Glutamatergic neuron (in vitro differentiated cells): ENCODE results near the gene CYSTM1. TPM values are rescaled to one million over a fixed set of nuclear protein-coding genes. Genes with fewer than 3 reads are reported as not detected.
"Not testable (repeated sequence)": the region's sequence is repeated elsewhere in the genome, so short reads cannot be mapped to it uniquely, and the experiment has no call there.

Experiments
- DNase-seq: peaks from one replicate; pipeline ENCODE4 v3.0.0; 2022
- H3K27ac Mint-ChIP-seq: one replicate; pipeline ENCODE4 v1.8.0; 2020; ENCODE audit warnings: mild to moderate bottlenecking, mixed read lengths, inconsistent platforms; ENCODE audit not compliant: unreplicated experiment
- H3K27me3 Mint-ChIP-seq: one replicate; pipeline ENCODE4 v1.8.0; 2020; ENCODE audit warnings: mild to moderate bottlenecking, moderate library complexity, mixed read lengths, inconsistent platforms; ENCODE audit not compliant: unreplicated experiment
- H3K36me3 Mint-ChIP-seq: one replicate; pipeline ENCODE4 v1.8.0; 2020; ENCODE audit warnings: mild to moderate bottlenecking, mixed read lengths, inconsistent platforms; ENCODE audit not compliant: unreplicated experiment
- H3K4me1 Mint-ChIP-seq: one replicate; pipeline ENCODE4 v1.8.0; 2020; ENCODE audit warnings: mild to moderate bottlenecking, low read depth, mixed read lengths, inconsistent platforms; ENCODE audit not compliant: unreplicated experiment
- H3K4me3 Mint-ChIP-seq: one replicate; pipeline ENCODE4 v1.8.0; 2020; ENCODE audit warnings: mild to moderate bottlenecking, mixed read lengths, inconsistent platforms; ENCODE audit not compliant: unreplicated experiment
- H3K9me3 Mint-ChIP-seq: one replicate; pipeline ENCODE4 v1.8.0; 2020; ENCODE audit warnings: mild to moderate bottlenecking, moderate library complexity, mixed read lengths, inconsistent platforms; ENCODE audit not compliant: unreplicated experiment
- total RNA-seq: library from RNA; stranded (reverse); fragmentation: NEBNext Ultra II Directional; extraction: Animal tissue kit (Norgen Biotek cat#: 25700); gene quantifications from one replicate; pipeline ENCODE4 v1.2.1, GENCODE V29; 2021; ENCODE audit not compliant: unreplicated experiment
- TF ChIP-seq, protein P1 (sequence below): fragments of 200-600 bp; sonication (generic); IDR thresholded peaks from one replicate; pipeline ENCODE4 v1.5.0; 2021; ENCODE audit not compliant: partially characterized antibody, unreplicated experiment

CYSTM1 gene
- total RNA-seq, 1 donor from 2014 or later, result 37.4 TPM

DNA sequence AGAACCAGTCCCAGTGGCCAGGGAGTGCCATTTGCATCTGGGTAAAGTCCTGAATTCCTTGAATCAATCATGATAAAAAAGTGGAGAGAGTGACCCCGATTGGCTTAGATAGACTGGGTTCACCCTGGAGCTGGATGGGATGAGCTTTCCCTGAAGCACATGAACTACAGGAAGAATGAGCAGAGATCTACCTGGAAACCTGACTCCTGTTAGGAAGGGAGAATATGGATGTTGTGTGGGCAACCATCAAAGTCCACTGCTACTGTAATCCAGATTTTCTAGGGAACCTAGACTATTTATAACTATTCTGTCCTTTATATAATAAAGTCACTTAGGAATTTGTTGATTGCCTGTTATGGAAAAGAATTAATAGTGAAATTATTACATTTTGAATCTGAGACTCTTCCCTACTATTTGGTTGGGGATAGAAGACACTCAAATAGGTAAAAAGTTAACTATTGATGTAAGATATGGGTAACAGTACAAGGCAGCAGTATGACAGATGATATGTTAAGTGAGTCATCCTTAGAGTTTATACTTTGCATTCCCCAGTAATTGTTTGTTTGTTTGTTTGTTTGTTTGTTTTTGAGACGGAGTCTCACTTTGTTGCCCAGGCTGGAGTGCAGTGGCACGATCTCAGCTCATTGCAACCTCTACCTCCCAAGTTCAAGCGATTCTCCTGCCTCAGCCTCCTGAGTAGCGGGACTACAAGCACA lies 17.9 kb downstream of the CYSTM1 start:
- Mint-ChIP-seq H3K9me3 (peaks cover 2% of the 10 kb centered on the region), H3K4me3 (no peak overlapping the region), H3K27ac (no peak overlapping the region), H3K4me1 (peaks cover 6% of the 10 kb centered on the region), H3K36me3 (peaks cover 4% of the 10 kb centered on the region), H3K27me3 (peaks cover 2% of the 10 kb centered on the region)
- no peak for DNase-seq
- TF ChIP-seq, protein P1, sequence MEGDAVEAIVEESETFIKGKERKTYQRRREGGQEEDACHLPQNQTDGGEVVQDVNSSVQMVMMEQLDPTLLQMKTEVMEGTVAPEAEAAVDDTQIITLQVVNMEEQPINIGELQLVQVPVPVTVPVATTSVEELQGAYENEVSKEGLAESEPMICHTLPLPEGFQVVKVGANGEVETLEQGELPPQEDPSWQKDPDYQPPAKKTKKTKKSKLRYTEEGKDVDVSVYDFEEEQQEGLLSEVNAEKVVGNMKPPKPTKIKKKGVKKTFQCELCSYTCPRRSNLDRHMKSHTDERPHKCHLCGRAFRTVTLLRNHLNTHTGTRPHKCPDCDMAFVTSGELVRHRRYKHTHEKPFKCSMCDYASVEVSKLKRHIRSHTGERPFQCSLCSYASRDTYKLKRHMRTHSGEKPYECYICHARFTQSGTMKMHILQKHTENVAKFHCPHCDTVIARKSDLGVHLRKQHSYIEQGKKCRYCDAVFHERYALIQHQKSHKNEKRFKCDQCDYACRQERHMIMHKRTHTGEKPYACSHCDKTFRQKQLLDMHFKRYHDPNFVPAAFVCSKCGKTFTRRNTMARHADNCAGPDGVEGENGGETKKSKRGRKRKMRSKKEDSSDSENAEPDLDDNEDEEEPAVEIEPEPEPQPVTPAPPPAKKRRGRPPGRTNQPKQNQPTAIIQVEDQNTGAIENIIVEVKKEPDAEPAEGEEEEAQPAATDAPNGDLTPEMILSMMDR, result no peak

DNA sequence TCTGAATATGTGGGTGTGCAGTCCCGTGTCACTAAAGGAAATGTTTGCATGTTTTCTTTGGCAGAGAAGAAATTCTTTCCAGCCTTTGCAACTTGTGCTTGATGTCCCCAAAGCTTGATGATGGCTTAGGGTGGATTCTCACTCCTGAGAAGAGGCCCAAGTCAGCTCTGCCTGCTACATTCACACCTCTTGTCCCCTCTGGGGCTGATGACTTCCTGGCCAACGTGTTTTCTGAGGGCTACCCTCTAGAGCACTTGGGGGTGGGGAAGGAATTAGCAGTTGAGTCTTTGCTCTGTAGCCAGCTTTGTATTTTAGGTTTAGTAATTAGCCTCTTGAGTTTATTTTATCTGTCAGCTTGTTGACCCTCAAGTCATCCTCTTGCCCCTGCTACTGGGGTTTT lies 19.7 kb downstream of the CYSTM1 start:
- H3K9me3 Mint-ChIP-seq, result peaks cover 2% of the 10 kb centered on the region
- H3K27me3 Mint-ChIP-seq, result peaks cover 4% of the 10 kb centered on the region
- H3K27ac Mint-ChIP-seq, result no peak overlapping the region
- H3K4me1 Mint-ChIP-seq, result peaks cover 6% of the 10 kb centered on the region
- TF ChIP-seq, protein P1, result no peak
- peaks cover 4% of the 10 kb centered on the region for H3K36me3 Mint-ChIP-seq
- H3K4me3 Mint-ChIP-seq, result no peak overlapping the region
- DNase-seq, result no peak

DNA sequence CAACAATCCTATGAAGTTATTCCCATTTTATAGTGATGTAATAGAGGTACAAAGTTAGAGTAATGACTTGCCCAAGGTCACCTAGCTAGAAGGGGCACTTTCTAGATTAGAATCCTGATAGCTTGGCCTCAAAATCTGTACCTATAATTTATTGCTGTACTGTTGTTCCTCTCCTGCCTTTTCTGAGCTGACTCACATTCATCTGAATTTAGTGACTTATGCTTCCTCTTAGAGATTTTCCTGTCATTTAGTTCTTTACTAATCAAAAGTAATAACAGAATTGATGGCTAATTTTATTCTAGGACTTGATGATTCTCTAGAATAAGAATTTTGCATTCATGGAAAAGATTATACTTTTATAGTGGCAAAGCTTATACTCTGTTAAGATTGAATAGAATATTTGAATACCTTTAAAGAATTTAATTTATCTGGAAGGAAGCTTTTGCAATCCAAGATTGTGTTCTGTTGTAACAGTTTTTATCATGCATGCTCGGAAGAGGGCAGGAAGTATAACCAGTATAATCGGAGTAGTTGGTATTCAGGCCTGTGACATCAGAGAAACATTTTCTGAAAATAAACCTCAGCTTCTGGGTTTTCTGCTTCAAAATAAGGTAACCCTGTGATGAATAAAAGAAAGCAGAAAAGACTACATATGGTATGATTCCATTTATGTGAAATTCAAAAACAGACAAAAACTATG lies 21.3 kb downstream of the CYSTM1 start:
- peaks cover 4% of the 10 kb centered on the region for H3K36me3 Mint-ChIP-seq
- H3K4me1 Mint-ChIP-seq, result peaks cover 3% of the 10 kb centered on the region
- TF ChIP-seq, protein P1, result no peak
- H3K27ac Mint-ChIP-seq, result no peak overlapping the region
- H3K4me3 Mint-ChIP-seq, result no peak overlapping the region
- peaks cover 2% of the 10 kb centered on the region for H3K9me3 Mint-ChIP-seq
- peaks cover 4% of the 10 kb centered on the region for H3K27me3 Mint-ChIP-seq
- DNase-seq, result no peak

DNA sequence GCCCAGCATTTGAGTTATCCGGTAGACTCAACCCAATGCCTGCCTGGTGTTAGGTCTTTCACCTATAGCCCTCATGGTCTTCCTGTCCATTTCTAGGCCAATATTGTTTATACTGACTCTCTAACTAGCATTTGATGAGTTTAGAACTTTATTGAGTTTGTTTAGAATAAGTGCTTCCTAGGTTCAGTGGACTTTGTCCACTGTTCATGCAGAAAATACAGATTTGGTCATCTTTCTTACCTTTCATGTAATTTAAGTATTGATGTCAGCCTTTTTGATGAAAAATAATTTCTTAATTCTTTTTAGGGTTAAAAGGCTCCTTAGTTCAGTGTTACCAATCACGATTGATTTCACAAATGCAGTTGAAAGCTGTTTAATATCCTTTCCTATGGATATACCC lies 22.0 kb downstream of the CYSTM1 start:
- H3K27ac Mint-ChIP-seq, result no peak overlapping the region
- peaks cover 4% of the 10 kb centered on the region for H3K27me3 Mint-ChIP-seq
- no peak for DNase-seq
- TF ChIP-seq, protein P1, result no peak
- H3K9me3 Mint-ChIP-seq, result peaks cover 2% of the 10 kb centered on the region
- H3K4me3 Mint-ChIP-seq, result no peak overlapping the region
- peaks cover 4% of the 10 kb centered on the region for H3K36me3 Mint-ChIP-seq
- H3K4me1 Mint-ChIP-seq, result no peaks in the 10 kb centered on the region

DNA sequence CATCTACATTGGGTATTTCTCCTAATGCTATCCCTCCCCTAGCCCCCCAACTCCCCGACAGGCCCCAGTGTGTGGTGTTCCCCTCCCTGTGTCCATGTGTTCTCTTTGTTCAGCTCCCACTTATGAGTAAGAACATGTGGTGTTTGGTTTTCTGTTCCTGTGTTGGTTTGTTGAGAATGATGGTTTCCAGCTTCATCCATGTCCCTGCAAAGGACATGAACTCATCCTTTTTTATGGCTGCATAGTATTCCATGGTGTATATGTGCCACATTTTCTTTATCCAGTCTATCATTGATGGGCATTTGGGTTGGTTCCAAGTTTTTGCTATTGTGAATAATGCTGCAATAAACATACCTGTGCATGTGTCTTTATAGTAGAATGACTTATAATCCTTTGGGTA lies 23.9 kb downstream of the CYSTM1 start:
- H3K4me1 Mint-ChIP-seq, DNase-seq, H3K36me3 Mint-ChIP-seq, H3K27ac Mint-ChIP-seq, H3K27me3 Mint-ChIP-seq, H3K9me3 Mint-ChIP-seq, H3K4me3 Mint-ChIP-seq: not testable (repeated sequence)
